Activated T-cell treated with anti-CD3 and anti-CD28 coated beads for 24 hours (primary cell): Measurements from ENCODE around the gene BEST3.
"Not testable (repeated sequence)": the region's sequence is repeated elsewhere in the genome, so short reads cannot be mapped to it uniquely, and the experiment has no call there.

Source experiments
- DNase-seq: peaks from one replicate; pipeline ENCODE4 v3.0.0-alpha.2; 2020; ENCODE audit warnings: low read depth

Gene BEST3

GRCh38 chr12:69688021-69688420 lies 11.1 kb downstream of the BEST3 start:
- DNase-seq: no peak

GRCh38 chr12:69687390-69687789 lies 11.7 kb downstream of the BEST3 start:
- no peak for DNase-seq

GRCh38 chr12:69686731-69687130 lies 12.4 kb downstream of the BEST3 start:
- DNase-seq: no peak

- DNase-seq: no peak
These were observed 13.3 kb downstream of the BEST3 start for GRCh38 chr12:69685810-69686209.

- DNase-seq: no peak
These were observed 14.6 kb downstream of the BEST3 start for GRCh38 chr12:69684466-69684865.

- no peak for DNase-seq
These were observed 16.9 kb downstream of the BEST3 start for GRCh38 chr12:69682110-69682755.

GRCh38 chr12:69679119-69679518 lies 20.0 kb downstream of the BEST3 start:
- DNase-seq: no peak

GRCh38 chr12:69676257-69677012 lies 22.7 kb downstream of the BEST3 start:
- DNase-seq: no peak

- DNase-seq: no peak
These were observed 26.9 kb downstream of the BEST3 start for GRCh38 chr12:69672195-69672594.

GRCh38 chr12:69671597-69671996 lies 27.5 kb downstream of the BEST3 start:
- no peak for DNase-seq

- DNase-seq: no peak
These were observed 32.3 kb downstream of the BEST3 start for GRCh38 chr12:69666798-69667197.

- not testable (repeated sequence) for DNase-seq
These were observed 34.1 kb downstream of the BEST3 start for GRCh38 chr12:69664930-69665377.

GRCh38 chr12:69663726-69664125 lies 35.4 kb downstream of the BEST3 start:
- no peak for DNase-seq

GRCh38 chr12:69662764-69663163 lies 36.3 kb downstream of the BEST3 start:
- no peak for DNase-seq

GRCh38 chr12:69661386-69661785 lies 37.7 kb downstream of the BEST3 start:
- DNase-seq: no peak

GRCh38 chr12:69660164-69660863 lies 38.8 kb downstream of the BEST3 start:
- DNase-seq: no peak

- no peak for DNase-seq
These were observed 40.9 kb downstream of the BEST3 start for GRCh38 chr12:69658203-69658602.

GRCh38 chr12:69657376-69658137 lies 41.5 kb downstream of the BEST3 start:
- no peak for DNase-seq

- DNase-seq: no peak
These were observed 43.3 kb downstream of the BEST3 start for GRCh38 chr12:69655616-69656340.

GRCh38 chr12:69653703-69654102 lies 45.4 kb downstream of the BEST3 start:
- DNase-seq: no peak

- DNase-seq: no peak
These were observed 47.2 kb downstream of the BEST3 start for GRCh38 chr12:69651922-69652321.

GRCh38 chr12:69649529-69649928 lies 49.6 kb downstream of the BEST3 start:
- no peak for DNase-seq
